ENCODE results near the gene GRID2. TPM values are rescaled to one million over a fixed set of nuclear protein-coding genes. Genes with fewer than 3 reads are reported as not detected.

Gene GRID2
- total RNA-seq, 1 donor from 2014 or later = not detected

GRCh38 chr4:93475730-93476129 lies 1172.0 kb downstream of the GRID2 start:
- peaks cover 6% of the 10 kb centered on the region for H3K9me3 ChIP-seq (replicated peaks)
- H3K4me1 ChIP-seq = no peaks in the 10 kb centered on the region
- no peak for DNase-seq
- intact Hi-C loops (cut with micrococcal nuclease) = no loop called here
- no peak for TF ChIP-seq CTCF (IDR thresholded peaks at IDR 0.05; ENCODE audit: borderline replicate concordance)
- H3K27ac ChIP-seq (replicated peaks) = no peak overlapping the region
- no peaks in the 10 kb centered on the region for H3K27me3 ChIP-seq (ENCODE audit: low read depth)
- no peak overlapping the region for H3K4me3 ChIP-seq
- no peaks in the 10 kb centered on the region for H3K36me3 ChIP-seq

DNA sequence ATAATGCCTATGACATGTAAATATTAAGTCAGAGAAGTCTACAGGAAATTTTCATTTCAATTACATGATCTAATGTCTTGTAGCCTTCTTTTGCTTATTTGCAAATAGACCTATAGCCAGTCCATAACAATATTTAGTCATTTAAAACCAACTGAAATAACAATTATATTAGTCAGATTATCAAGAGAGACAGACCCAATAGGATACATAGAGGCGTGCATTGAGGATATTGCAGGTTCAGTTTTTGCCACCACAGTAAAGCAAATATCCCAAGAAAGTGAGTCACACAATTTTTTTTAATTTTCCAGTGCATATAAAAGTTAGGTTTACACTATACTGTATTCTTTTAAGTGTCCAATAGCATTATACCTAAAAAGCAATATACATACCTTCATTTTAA lies 1175.0 kb downstream of the GRID2 start:
- Histone ChIP-seq H3K4me3 (no peak overlapping the region), H3K27ac (replicated peaks) (no peak overlapping the region), H3K4me1 (no peaks in the 10 kb centered on the region), H3K27me3 (ENCODE audit: low read depth) (no peaks in the 10 kb centered on the region), H3K9me3 (replicated peaks) (peaks cover 6% of the 10 kb centered on the region), H3K36me3 (no peaks in the 10 kb centered on the region)
- intact Hi-C loops (cut with micrococcal nuclease) = no loop called here
- no peak for DNase-seq
- no peak for TF ChIP-seq CTCF (IDR thresholded peaks at IDR 0.05; ENCODE audit: borderline replicate concordance)

DNA sequence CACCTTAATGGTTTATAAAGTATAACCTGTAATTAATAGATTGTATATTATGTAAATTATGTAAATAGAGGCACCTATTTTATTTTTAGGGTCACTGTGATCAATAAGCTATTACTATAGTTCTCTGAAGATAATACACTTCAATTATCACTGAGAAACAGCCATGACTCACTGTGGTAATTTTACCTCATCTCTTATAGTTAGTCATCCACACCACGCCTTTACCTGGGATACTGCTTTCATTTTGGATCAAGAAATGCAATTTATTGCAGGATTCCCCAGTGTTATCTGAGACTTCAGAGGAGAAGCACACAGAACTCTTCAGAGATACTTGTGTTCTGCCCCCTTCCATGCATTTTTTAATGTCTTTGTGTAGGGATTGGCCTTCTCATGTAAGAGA lies 1176.7 kb downstream of the GRID2 start:
- Histone ChIP-seq H3K27ac (replicated peaks) (no peak overlapping the region), H3K27me3 (ENCODE audit: low read depth) (no peaks in the 10 kb centered on the region), H3K4me1 (no peaks in the 10 kb centered on the region), H3K9me3 (replicated peaks) (no peaks in the 10 kb centered on the region), H3K36me3 (no peaks in the 10 kb centered on the region), H3K4me3 (no peak overlapping the region)
- intact Hi-C loops (cut with micrococcal nuclease) = no loop called here
- DNase-seq = no peak
- no peak for TF ChIP-seq CTCF (IDR thresholded peaks at IDR 0.05; ENCODE audit: borderline replicate concordance)

- Histone ChIP-seq H3K36me3 (no peaks in the 10 kb centered on the region), H3K4me1 (no peaks in the 10 kb centered on the region), H3K27ac (replicated peaks) (no peak overlapping the region), H3K27me3 (ENCODE audit: low read depth) (no peaks in the 10 kb centered on the region), H3K4me3 (no peak overlapping the region), H3K9me3 (replicated peaks) (peaks cover 17% of the 10 kb centered on the region)
- DNase-seq = no peak
- intact Hi-C loops (cut with micrococcal nuclease) = no loop called here
- TF ChIP-seq CTCF (IDR thresholded peaks at IDR 0.05; ENCODE audit: borderline replicate concordance) = no peak
These were observed 1191.6 kb downstream of the GRID2 start for GRCh38 chr4:93495346-93495745.

DNA sequence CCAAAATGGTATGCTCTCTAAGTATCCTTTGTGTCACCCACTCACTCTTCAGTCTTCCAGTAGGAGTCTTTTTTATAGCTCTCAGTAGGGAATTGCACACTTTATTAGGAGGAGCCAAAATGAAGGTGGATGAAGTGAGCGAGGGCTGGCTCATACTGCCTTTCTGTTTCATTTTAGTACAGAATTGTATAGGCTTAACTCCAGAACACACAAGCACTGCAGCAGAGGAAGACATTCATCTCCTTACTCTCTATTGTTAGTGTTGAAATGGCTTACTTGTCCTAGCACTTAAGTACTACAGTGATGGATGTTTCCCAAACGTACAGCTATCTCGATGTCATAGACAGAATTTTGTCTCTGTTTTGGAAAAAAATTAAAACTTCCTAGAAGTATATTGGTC lies 1197.5 kb downstream of the GRID2 start:
- no peak for DNase-seq
- TF ChIP-seq CTCF (IDR thresholded peaks at IDR 0.05; ENCODE audit: borderline replicate concordance) = no peak
- Histone ChIP-seq H3K27me3 (ENCODE audit: low read depth) (no peaks in the 10 kb centered on the region), H3K4me3 (no peak overlapping the region), H3K4me1 (no peaks in the 10 kb centered on the region), H3K27ac (replicated peaks) (no peak overlapping the region), H3K36me3 (no peaks in the 10 kb centered on the region), H3K9me3 (replicated peaks) (peaks cover 14% of the 10 kb centered on the region)
- intact Hi-C loops (cut with micrococcal nuclease) = no loop called here

- Histone ChIP-seq H3K4me3 (no peak overlapping the region), H3K27ac (replicated peaks) (no peak overlapping the region), H3K9me3 (replicated peaks) (peaks cover 7% of the 10 kb centered on the region), H3K36me3 (no peaks in the 10 kb centered on the region), H3K4me1 (no peaks in the 10 kb centered on the region), H3K27me3 (ENCODE audit: low read depth) (no peaks in the 10 kb centered on the region)
- intact Hi-C loops (cut with micrococcal nuclease) = no loop called here
- no peak for TF ChIP-seq CTCF (IDR thresholded peaks at IDR 0.05; ENCODE audit: borderline replicate concordance)
- no peak for DNase-seq
These were observed 1198.2 kb downstream of the GRID2 start for GRCh38 chr4:93501946-93502345.

Data from left ventricle myocardium inferior (tissue), 1 donor.